CD1c-positive myeloid dendritic cell (primary cell): ENCODE data around the gene SELENOF.
A peak's percentile ranks its signal among the peaks of the same experiment; 100 is the strongest.
"Not testable (repeated sequence)": the region's sequence is repeated elsewhere in the genome, so short reads cannot be mapped to it uniquely, and the experiment has no call there.

Experiments used
- DNase-seq: peaks from one replicate; pipeline ENCODE4 v3.0.0-alpha.2; 2016; ENCODE audit errors: extremely low spot score

The SELENOF gene

DNA sequence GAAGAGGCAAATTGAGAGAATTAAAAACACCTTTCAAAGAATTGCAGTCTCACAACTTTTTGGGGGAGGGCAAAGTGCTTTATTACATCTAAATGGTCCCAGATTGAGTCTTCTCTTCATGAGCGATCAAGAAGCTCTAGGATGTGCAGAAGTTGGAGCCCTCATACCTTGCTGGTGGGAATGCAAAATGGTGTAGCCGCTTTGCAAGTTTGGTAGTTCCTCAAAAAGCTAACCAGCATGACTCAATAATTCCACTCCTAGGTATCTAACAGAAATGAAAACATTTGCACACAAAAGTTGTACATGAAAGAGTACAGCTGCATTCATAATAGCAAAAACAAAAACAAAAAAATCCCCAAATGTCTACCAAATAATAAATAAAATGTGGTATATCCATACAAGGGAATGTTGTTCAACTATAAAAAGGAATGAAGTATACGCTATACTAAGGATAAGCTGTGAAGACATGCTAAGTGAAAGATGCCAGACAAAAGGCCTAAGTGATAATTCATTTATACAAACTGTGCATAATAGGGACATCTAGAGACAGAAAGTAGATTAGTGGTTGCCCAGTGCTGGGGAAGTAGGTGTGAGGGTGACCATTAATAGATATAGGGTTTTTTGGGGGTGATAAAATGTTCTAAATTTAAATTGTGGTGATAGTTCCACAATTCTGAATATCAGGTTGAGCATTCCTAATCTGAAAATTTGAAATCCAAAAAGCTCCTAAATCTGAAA is 55.2 kb downstream of the SELENOF start:
- DNase-seq, result no peak

DNA sequence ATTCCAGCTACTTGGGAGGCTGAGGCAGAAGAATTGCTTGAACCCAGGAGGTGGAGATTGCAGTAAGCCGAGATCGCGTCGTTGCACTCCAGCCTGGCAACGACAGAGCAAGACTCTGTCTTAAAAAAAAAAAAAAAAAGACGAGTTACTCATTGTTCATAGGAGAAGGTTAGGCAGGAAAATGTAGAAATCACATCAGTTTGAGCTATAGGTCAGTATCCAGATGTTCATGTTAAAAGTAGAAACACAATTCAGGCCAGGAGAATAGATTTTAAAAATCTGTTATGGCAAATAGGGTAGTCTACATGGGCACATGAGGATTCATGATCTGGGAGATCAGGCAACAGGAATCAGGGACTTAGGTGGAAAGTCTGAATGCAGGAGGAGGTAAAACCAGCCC is 57.7 kb downstream of the SELENOF start:
- DNase-seq, result no peak

DNA sequence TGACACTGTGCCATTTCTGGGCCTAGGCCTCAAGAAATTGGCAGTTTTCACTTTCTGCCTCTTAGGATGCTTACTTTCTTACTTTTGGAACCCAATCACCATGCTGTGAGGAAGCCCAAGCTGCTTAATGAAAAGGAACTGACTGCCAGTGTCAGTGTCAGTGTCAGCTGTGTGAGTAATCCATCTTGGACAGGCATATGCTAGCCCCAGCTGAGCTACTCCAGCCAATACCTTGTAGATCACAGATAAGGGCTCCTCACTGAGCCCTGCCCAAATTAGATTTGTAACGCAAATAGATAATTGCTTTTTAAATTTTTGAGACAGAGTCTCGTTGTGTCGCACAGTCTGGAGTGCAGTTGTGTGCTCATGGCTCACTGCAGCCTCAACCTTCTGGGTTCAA is 59.6 kb downstream of the SELENOF start:
- no peak for DNase-seq

DNA sequence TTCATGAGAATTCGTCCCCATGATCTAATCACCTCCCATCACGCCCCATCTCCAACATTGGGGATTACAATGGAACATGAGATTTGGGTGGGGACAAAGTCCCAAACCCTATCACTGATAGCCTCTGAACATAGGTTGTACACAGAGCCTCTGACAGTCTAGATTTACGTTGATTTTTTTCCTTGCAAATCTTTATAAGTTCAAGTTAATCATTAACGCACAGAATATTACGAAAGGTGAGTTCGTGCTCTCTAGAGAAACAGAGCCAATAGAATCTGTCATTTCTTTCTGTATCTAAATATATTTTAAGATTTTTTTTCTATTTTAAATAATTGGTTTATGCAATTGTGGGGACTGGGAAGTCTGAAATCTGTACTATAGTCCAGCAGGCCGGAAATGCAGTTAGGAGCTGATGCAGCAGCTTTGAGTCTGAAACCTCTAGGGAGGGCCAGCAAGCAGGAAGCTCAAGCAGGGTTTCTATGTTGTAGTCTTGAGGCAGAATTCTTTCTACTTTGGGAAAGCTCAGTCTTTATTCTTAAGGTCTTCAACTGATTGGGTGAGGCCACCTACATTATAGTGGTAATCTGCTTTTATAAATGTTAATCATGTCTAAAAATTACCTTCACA is 61.0 kb downstream of the SELENOF start:
- DNase-seq, result no peak

DNA sequence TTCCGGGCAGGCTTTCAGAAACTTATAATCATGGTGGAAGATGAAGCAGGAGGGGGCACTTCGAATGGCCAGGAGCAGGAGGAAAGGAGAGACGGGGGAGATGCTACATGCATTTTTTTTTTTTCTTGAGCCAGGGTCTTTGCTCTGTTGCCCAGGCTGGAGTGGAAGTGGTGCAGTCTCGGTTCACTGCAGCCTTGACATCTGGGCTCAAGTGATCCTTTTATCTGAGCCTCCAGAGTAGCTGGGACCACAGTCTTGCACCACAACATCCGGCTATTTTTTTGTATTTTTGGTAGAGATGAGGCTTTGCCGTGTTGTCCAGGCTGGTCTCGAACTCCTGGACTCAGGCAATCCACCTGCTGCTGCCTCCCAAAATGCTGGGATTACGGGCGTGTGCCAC is 61.6 kb downstream of the SELENOF start:
- DNase-seq, result no peak

DNA sequence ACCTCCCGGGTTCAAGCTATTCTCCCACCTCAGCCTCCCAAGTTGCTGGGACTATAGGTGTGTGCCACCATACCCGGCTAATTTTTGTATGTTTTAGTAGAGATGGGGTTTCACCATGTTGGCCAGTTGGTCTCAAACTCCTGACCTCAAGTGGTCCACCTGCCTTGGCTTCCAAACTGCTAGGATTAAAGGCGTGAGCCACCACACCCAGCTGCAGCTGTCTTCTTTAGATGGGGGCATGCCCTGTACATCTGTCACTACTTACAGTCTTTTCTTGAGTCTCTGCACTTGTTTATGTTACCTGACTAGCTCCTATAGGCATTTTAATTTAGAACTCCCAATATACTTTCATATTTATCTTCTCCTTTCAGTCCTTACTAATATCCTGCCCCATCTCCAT is 64.2 kb downstream of the SELENOF start:
- no peak for DNase-seq

DNA sequence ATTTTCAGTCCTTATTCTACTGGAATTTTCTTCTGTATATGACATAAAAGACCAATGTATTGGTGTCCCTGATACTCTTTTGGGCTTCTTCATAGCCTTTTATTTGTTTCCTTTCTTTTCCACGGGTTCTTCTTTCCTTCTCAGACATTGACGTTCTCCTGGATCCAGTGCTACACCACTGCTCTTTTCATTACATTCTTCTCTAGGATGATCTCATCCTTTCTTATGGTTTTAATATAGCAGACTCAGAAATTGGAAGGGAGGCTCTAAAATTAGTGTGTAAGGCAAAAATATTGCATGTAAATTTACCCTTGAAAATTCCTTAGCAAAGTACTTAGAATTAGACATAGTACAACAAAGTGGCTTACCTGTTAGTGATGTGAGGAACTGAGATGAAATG is 65.3 kb downstream of the SELENOF start:
- no peak for DNase-seq

DNA sequence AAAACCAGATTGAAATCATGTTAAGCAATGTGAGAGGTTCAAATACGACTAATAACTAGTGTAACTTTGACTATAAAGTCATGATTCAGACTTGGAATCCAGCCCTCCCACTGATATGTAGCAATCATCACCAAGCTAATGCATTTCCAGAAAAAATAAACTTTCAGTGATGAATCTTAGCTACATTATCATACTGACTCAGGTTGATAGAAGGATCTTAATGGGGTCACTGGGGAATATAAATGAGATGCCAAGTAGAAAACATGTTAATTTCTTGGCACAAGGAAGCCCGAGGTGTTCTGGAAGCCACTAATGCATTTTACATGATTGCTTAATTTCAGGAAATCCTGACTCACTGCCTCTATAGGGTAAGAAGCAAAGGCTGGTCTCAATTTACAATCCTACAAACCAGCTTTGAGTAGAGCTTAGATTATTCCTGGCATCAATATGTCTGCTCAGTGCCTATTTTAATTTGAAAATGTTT is 67.7 kb downstream of the SELENOF start:
- peak; percentile 25 for DNase-seq

DNA sequence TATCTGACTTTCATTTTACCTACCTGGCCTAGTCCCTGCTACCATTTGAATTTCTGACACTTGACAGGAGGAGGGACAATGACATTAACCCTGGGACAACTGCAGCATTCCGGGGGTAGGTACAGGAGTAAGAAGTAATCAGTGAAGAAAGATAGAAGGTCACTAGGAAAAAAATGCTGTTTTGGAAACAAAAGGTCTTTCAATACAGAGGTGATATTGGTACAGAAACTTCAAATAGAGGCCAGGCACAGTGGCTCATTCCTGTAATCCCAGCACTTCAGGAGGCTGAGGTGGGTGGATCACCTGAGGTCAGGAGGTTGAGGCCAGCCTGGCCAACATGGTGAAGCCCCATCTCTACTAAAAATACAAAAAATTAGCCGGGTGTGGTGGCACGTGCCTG is 68.4 kb downstream of the SELENOF start:
- no peak for DNase-seq

DNA sequence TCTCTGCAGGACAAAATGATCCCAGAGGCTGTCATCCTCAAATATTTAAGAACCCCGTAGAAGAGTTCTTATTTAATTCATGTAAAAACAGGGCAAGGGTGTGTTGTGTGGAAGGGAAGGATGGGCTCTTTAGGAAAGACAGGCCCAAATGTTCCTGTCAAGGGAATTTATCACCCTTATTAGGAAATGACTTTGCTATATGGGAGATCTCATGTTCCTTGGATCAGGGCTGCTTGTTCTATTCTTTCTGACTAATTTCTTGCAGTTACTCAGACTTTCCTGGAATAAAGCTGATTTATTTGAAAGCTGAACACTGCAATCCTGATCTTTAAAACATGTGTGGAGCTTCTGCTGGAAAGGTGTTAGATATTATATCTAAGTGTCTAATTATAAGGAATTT is 72.8 kb downstream of the SELENOF start:
- no peak for DNase-seq

DNA sequence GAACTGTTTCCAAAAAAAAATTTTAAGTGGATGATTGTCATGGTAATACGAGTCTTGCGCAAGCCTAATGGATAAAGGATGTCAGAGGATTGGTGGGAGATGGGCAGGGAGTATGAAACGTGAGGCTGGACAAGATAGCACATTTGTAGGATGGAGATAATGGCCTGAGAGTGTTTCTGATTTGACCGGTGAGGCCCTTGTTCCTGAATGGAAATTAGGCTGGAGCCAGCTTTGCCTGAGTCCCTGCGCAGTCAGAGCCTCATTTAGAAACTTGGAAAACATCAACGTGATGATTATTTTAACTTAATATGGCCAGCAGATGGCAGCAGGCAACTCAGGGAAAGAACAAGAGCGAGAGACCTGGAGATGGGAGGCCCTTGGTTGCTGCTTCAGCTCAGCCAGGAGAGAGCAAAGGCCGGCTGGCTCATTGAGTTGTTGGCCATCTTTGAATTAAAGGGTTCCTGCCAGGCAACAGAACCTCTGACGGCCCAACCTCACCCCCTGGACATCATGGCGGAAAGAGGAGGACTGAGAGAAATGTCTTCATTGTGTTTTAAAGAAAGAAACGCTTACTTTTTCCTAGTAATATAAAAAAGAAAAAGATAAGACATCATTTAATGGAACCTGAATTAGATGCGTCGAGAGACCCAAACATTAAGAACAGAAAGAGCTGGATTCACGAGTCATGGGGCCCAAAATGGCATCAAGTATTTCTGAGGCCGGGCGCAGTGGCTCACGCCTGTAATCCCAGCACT is 80.3 kb downstream of the SELENOF start:
- peak; percentile 80 for DNase-seq

DNA sequence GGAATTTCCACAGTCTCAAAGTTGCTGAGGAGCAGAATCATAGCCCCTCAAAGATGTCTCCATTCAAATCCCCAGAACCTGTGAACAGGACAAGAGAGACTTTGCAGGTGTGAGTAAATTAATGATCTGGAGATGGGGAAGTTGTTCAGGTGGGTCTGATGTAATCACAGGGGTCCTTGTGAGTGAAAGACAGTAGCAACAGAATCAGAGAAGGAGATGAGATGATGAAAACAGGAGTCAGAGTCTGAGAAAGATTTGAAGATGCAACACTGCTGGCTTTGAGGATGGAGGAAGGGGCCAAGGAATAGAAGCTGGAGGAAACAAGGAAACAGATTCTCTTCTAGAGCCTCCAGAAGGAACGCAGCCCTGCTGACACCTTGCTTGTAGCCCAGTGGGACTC is 81.5 kb downstream of the SELENOF start:
- no peak for DNase-seq

DNA sequence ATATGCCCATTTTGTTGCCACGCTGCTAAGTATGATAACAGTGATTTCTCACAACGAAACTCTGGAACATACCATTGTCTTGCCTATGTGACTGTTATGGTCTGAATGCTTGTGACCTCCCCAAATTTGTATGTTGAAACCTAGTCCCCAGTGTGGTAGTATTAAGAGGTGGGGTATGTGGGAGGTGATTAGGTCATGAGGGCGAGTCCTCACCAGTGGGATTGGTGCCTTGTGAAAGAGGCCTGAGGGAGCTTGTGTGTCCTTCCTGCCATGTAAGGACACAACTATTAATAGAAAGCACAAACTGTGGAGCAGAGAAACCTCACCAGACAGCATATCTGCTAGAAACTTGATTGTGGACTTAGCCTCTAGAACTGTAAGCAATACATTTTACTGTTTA is 84.6 kb downstream of the SELENOF start:
- no peak for DNase-seq

DNA sequence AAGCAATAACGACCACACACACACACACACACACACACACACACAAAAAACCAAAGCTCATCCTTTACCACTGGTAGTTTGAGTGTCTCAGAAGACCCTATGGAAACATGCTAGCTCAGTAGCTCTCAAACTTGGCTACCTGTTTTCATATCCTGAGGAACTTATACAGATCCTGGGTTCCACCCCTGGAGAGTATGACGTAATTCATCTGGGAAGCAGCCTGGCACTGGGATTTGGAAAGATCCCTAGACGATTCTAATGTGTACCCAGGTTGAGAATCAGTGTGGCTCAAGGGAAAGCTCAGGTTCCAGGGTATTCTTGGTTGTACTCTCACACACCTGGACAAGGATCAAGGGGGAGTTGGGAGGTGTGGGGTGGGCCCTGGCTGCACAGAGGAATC is 85.9 kb downstream of the SELENOF start:
- DNase-seq, result no peak

DNA sequence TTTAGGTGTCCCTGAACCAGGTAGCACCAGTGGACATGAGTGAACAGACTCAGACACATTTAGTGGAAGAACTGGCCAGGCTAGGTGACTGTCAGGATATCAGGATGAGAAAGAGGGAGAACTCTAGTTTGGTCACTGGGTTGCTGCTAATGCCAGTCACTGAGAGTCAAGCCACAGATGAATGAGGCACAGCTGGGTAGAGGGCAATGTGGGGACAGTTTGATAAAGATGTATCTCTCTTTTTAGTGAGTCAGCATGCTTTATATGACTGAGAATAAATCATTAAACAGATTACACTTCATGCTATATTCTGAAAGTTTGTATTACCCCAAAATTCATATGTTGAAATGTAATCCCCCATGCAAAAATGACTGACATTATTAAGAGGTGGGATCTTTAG is 87.1 kb downstream of the SELENOF start:
- DNase-seq, result no peak

DNA sequence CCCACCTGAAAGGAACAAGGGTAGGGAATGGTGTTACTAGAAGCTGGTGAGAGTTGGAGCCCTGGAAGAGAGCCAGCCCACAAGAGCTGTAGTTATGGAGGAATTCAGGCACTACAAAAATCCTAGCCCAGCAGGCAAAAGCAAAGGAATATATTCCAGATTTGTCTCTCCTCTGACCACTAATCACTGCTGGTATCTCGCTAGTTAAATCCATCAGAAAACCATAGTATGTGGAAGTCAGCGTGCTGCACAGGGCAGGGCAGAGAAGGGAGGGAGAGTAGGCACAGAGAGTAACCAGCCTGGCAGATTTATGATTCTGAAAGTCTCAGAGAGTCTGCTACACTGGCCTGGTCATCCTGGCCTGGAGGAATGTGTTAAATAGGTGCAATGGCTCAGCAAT is 88.6 kb downstream of the SELENOF start:
- DNase-seq, result no peak

DNA sequence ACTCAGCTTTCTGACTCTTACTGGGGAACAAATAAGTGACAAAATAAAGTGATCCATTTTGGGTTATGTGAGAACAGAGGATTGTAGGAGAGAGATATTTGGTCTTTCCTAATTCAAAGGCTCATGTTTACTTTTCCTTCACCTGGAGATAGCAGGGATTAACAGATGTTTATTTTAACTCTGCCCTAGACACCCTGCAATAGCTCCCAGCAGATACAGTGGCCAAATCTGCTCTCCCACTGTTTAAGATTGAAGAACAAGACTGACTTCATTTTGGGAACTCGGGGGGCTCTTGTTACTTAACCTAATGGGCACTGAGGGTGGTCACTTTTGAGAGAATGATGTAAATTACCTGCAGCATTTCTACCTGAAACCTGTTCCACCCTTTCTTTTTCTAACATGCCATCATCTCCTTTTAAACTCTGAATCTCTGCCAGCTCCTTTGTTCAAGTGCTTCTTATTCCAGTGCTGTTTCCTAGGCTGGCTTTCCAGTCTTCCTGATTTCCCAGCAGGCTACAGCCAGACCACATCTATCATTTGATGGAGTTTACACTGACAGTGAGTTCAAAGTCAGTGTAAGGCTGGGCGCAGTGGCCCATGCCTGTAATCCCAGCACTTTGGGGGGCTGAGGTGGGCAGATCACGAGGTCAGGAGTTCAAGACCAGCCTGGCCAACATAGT is 90.0 kb downstream of the SELENOF start:
- DNase-seq, result no peak

DNA sequence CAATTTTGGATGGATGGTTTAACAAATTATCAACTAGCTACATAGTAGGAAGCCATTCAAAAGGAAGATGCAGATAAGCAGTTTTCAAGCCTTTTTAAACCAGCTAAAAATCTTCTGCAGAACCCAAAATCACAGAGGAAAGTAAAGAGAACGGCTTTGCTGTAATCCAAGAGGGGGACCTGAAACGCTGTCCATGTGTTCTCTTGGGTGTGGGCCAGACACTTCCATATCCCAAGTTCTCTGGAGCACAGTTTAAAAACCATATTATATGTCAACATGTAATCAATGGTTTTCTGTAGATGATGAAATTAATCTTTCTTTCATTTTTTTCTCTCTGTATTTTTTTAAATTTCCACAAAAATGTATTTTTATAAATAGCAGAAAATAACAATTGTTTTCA is 90.5 kb downstream of the SELENOF start:
- no peak for DNase-seq

DNA sequence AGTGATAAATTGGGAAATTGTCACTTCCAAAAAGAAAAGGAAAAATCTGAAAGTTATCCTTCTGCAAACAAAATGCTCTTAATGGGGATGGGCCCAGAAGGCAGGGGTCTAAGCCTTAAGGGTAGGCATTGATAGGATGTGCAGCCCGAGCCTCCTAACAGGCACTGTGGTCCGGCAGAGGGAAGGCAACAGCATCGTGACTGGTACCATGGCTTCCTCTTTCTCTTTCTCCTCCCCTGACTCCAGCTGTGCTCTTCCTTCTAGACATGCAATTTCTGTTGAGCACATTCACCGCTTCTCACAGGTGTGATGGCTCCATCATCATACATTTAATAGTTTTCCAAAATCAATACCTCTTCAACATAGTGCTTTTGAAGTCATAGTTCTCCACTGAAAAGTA is 91.5 kb downstream of the SELENOF start:
- no peak for DNase-seq

DNA sequence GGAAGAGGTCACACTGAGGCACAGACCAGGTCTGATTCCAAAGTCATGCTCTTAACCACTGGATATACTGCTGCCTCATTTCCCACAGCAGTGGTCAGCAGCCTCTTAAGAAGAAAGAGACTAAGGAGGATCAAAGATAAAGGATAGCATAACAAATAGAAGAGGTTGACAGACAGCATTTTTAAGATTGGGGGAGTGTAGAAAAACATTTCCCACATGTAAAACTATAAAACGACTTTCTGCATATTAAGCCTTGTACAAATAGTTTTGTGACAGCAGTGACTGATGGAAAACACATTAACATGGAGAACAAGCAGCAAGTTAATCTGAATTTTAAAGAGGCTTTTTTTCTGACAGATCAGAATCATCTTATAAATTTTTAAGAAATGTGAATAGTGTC is 92.0 kb downstream of the SELENOF start:
- no peak for DNase-seq

DNA sequence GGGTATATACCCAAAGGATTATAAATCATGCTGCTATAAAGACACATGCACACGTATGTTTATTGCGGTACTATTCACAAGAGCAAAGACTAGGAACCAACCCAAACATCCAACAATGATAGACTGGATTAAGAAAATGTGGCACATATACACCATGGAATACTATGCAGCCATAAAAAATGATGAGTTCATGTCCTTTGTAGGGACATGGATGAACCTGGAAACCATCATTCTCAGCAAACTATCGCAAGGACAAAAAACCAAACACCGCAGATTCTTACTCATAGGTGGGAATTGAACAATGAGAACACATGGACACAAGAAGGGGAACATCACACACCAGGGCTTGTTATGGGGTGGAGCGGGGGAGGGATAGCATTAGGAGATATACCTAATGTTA is 94.0 kb downstream of the SELENOF start:
- DNase-seq, result not testable (repeated sequence)

DNA sequence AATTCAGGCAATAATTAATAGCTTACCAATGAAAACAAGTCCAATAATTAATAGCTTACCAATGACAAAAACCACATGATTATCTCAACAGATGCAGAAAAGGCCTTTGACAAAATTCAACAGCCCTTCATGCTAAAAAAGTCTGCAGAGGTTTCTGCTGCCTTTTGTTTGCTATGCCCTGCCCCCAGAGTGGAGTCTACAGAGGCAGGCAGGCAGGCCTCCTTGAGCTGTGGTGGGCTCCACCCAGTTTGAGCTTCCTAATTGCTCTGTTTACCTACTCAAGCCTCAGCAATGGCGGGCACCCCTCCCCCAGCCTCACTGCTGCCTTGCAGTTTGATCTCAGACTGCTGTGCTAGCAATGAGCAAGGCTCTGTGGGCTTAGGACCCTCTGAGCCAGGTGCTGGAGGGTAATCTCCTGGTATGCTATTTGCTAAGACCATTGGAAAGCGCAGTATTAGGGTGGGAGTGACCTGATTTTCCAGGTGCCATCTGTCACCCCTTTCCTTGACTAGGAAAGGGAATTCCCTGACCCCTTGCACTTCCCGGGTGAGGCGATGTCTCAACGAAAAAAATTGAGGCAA is 96.6 kb downstream of the SELENOF start:
- DNase-seq, result not testable (repeated sequence)
